Peyer's patch (tissue), 4 donors: ENCODE data around the gene ABCA10.
"Not testable (repeated sequence)": the region's sequence is repeated elsewhere in the genome, so short reads cannot be mapped to it uniquely, and the experiment has no call there.

Source experiments
- POLR2A ChIP-seq, 2 donors: fragments of 450-650 bp; IDR thresholded peaks; one replicate each; pipeline ENCODE4 v1.5.1; 2017; ENCODE audit warnings: antibody characterized with exemption in 2 of 2, mild to moderate bottlenecking in 2 of 2, moderate library complexity in 2 of 2
- TF ChIP-seq, protein P1 (sequence below), 6 experiments: fragments of 450-650 bp in 4 of 6; fragments of 200-600 bp in 2 of 6; sonication (generic) in 1 of 6; IDR thresholded peaks; one replicate each; pipeline ENCODE4 v1.5.1; 2017 to 2019; ENCODE audit warnings: antibody characterized with exemption in 6 of 6, mild to moderate bottlenecking in 3 of 6, moderate library complexity in 1 of 6

DNA sequence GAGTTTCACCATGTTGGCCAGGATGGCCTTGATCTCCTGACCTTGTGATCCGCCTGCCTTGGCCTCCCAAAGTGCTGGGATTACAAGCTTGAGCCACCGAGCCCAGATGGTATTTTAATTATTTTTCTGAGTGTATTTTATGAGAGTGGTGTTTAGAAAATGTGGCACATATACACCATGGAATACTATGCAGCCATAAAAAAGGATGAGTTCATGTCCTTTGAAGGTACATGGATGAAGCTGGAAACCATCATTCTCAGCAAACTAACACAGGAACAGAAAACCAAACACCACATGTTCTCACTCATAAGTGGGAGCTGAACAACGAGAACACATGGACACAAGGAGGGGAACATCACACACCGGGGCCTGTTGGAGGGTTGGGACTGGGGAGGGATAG lies 47.7 kb upstream of the ABCA10 start:
- TF ChIP-seq POLR2A (IDR thresholded peaks at IDR 0.05) = not testable (repeated sequence)
- TF ChIP-seq, protein P1, sequence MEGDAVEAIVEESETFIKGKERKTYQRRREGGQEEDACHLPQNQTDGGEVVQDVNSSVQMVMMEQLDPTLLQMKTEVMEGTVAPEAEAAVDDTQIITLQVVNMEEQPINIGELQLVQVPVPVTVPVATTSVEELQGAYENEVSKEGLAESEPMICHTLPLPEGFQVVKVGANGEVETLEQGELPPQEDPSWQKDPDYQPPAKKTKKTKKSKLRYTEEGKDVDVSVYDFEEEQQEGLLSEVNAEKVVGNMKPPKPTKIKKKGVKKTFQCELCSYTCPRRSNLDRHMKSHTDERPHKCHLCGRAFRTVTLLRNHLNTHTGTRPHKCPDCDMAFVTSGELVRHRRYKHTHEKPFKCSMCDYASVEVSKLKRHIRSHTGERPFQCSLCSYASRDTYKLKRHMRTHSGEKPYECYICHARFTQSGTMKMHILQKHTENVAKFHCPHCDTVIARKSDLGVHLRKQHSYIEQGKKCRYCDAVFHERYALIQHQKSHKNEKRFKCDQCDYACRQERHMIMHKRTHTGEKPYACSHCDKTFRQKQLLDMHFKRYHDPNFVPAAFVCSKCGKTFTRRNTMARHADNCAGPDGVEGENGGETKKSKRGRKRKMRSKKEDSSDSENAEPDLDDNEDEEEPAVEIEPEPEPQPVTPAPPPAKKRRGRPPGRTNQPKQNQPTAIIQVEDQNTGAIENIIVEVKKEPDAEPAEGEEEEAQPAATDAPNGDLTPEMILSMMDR (IDR thresholded peaks at IDR 0.05) = not testable (repeated sequence)
